ENCODE measurements around the gene RAD21L1. TPM values are rescaled to one million over a fixed set of nuclear protein-coding genes. Genes with fewer than 3 reads are reported as not detected.

Gene RAD21L1
- total RNA-seq, 4 donors from 2014 or later, result not detected

DNA sequence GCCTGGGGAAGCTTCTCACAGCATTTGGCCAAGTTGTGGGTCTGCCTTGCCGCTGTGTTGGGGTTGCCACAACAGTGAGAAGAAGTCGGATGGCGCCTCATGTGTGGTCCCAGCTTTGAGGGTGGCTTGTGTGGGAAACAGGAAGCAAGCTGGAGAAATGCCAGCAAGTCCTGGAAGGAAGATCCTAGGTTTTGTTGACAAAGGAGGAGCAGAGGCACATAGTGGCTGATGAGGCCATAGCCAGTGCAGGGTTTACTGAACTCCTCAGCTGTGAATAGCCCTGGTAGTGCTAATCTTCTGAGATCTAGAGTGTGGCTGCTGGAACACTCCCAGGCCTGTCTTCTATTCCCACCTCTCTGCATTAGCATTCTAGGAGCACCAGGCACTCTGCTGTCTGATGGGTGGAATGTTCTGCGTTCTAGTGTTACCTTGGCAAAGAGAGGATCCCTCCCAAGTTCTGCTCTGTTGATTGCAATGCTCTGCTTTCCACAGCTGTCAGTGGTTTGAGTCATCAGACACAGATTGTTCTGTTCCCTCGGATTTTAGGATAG, 65.4 kb downstream of the RAD21L1 start:
- no peak for DNase-seq
- Histone ChIP-seq H3K4me3 (no peak overlapping the region), H3K4me1 (peaks cover 0 to 7% (median 0%) of the 10 kb centered on the region in 4 donors), H3K27me3 (no peaks in the 10 kb centered on the region), H3K27ac (peak overlapping the region in 2 of 4 donors; percentile 3 to 12), H3K9me3 (no peaks in the 10 kb centered on the region), H3K36me3 (no peaks in the 10 kb centered on the region)
- TF ChIP-seq, protein P1, sequence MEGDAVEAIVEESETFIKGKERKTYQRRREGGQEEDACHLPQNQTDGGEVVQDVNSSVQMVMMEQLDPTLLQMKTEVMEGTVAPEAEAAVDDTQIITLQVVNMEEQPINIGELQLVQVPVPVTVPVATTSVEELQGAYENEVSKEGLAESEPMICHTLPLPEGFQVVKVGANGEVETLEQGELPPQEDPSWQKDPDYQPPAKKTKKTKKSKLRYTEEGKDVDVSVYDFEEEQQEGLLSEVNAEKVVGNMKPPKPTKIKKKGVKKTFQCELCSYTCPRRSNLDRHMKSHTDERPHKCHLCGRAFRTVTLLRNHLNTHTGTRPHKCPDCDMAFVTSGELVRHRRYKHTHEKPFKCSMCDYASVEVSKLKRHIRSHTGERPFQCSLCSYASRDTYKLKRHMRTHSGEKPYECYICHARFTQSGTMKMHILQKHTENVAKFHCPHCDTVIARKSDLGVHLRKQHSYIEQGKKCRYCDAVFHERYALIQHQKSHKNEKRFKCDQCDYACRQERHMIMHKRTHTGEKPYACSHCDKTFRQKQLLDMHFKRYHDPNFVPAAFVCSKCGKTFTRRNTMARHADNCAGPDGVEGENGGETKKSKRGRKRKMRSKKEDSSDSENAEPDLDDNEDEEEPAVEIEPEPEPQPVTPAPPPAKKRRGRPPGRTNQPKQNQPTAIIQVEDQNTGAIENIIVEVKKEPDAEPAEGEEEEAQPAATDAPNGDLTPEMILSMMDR (IDR thresholded peaks at IDR 0.05), result no peak
- no peak for TF ChIP-seq POLR2A (IDR thresholded peaks at IDR 0.05)

DNA sequence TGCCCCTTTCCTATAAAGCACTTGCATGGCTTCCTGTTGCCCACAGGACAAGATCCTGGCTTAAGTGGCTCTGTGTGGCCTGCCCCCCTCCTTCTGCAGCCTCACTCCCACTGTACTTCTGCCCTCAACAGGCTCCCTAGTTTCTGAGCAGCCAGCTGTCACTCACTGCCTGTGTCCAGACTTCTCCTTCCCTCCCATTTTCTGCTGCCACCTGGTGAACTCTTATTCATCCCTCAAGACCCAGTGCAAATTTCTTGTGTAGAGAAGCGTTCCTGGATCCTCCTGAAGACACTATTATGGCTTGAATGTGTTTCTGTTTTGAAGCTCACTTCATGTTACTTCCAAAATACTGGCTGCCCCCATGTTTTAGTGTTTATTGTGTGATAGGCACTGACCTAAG, 66.8 kb downstream of the RAD21L1 start:
- Histone ChIP-seq H3K27ac (no peak overlapping the region), H3K4me3 (no peak overlapping the region), H3K4me1 (peaks cover 0 to 7% (median 0%) of the 10 kb centered on the region in 4 donors), H3K36me3 (no peaks in the 10 kb centered on the region), H3K27me3 (no peaks in the 10 kb centered on the region), H3K9me3 (no peaks in the 10 kb centered on the region)
- TF ChIP-seq, protein P1 (IDR thresholded peaks at IDR 0.05), result no peak
- TF ChIP-seq POLR2A (IDR thresholded peaks at IDR 0.05), result no peak
- DNase-seq, result no peak

DNA sequence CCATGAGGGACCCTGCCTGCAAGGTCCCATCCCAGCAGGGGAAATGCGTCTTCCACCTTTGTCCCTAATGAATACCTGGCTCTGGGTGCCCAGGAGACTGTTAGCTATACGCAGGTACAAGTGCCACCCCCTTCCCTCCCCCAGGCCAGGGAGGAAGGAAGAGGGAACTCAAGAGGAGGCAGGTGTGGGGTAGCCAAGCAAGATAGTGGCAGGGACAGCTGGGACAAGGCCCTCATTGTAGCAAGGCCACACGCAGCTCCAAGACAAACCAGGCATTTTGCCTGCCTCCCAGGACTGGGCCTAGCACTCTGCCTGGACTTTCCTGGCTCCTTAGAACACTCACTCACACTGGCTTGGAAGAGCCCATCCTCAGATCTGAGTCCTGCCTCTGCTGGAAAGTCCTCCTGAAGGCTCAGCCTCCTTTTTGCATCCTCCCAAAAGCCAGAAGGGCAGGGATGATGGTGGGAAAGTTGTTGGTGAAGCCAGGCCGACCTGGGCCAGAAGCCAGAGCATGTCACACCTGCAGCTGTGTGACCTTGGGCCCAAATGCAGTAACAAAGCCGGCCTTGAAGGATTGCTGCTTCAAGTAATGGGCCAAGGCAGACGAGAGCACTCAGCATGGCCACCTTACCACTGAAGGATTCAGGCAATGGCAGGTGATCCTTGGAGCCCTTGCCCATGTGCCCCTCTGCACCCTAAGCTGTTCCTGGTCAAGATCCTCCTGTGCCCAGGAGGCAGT, 68.0 kb downstream of the RAD21L1 start:
- Histone ChIP-seq H3K27ac (no peak overlapping the region), H3K27me3 (no peaks in the 10 kb centered on the region), H3K9me3 (no peaks in the 10 kb centered on the region), H3K4me1 (peaks cover 0 to 7% (median 0%) of the 10 kb centered on the region in 4 donors), H3K36me3 (no peaks in the 10 kb centered on the region), H3K4me3 (no peak overlapping the region)
- DNase-seq, result no peak
- TF ChIP-seq, protein P1 (IDR thresholded peaks at IDR 0.05), result no peak
- no peak for TF ChIP-seq POLR2A (IDR thresholded peaks at IDR 0.05)

DNA sequence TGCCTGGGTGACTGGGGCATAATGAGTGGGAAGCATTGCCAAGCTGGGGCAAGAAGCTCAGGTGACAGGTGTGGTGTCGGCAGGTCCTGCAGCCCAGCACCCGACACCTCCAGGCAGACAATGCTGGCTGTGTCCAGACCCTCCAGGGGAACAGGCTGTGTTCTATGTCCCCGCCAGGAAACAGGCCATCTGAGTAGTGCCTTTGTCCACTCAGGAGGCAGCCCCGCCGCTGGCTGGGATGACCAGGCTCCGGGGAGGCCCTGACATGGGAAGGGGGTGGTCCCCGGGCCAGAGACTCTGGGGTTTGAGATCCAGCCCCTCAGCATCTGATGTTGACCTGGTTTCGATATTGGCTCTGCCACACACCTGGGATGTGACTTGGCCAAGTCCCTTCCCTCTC, 68.7 kb downstream of the RAD21L1 start:
- no peak for TF ChIP-seq POLR2A (IDR thresholded peaks at IDR 0.05)
- TF ChIP-seq, protein P1 (IDR thresholded peaks at IDR 0.05), result no peak
- Histone ChIP-seq H3K27me3 (no peaks in the 10 kb centered on the region), H3K9me3 (no peaks in the 10 kb centered on the region), H3K4me3 (no peak overlapping the region), H3K36me3 (no peaks in the 10 kb centered on the region), H3K4me1 (peaks cover 0 to 7% (median 0%) of the 10 kb centered on the region in 4 donors), H3K27ac (no peak overlapping the region)
- no peak for DNase-seq

DNA sequence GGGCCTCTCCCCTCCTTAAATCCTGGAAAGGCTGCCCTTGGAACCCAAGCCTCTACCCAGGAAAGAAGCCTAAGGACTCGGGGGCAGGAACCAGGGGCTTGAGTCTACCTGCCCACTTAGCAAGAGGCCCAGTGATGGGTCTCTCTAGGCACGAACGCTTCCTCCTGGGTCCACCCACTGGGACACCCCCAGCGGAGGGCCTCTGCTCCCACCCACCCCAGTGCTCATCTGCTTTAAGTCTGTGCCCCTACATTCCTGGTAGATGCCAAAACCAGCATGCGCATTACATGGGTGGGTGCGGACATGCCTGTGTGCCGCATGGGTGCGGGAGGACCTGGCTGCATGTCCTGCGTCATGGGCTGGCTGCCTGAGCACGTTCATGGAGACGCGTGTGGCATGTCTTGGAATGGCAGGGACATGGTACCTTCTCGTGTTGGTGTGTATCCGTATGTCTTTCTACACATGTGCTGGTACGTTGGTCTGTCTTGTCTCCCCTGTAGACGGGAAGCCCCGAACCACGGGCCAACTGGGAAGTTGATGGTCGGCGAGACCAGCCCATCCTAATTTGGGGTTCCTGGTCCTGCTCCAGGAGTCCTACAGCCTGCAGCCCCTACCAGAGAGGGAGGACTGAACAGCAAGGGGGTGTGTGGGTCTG, 69.6 kb downstream of the RAD21L1 start:
- no peak overlapping the region for H3K27ac ChIP-seq
- no peak for DNase-seq
- H3K9me3 ChIP-seq, result no peaks in the 10 kb centered on the region
- H3K4me3 ChIP-seq, result no peak overlapping the region
- no peaks in the 10 kb centered on the region for H3K27me3 ChIP-seq
- no peaks in the 10 kb centered on the region for H3K36me3 ChIP-seq
- TF ChIP-seq POLR2A (IDR thresholded peaks at IDR 0.05), result no peak
- TF ChIP-seq, protein P1 (IDR thresholded peaks at IDR 0.05), result no peak
- H3K4me1 ChIP-seq, result peaks cover 0 to 7% (median 0%) of the 10 kb centered on the region in 4 donors

Data from Peyer's patch (tissue), 4 donors.